Measurements from ENCODE around the gene KSR2. TPM values are rescaled to one million over a fixed set of nuclear protein-coding genes. Genes with fewer than 3 reads are reported as not detected.

KSR2 gene
- total RNA-seq, 1 donor from 2014 or later: 0.26 TPM

DNA sequence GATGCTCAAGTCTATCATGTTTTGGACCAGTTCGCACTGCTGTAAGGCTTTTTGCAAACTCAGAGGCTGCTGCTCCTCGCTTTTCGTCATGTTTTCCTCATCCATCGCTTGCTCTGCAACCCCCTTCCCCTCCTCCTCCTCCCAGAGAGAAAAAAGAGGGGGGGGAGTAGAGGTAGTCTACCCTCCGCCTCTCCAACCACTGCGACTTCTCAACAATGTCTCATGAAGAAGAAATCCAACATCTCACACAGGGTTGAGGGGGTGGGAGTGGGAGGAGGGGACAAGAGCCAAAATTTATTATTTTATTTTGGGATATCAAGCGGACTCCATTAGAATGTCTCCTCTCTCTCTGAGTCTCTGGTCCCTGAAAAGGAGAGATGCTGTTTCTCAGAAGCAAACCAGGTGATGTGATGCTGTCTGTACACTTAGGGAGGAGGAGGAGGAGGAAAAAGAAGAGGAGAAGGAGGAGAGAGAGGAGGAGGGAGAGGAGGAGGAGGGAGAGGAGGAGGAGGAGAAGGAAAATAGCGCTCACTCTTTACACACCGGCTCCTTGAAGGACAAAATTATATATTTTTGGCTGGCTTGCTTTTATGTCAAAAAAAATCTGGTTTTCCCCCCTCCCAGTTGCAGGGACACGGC lies 520 bp downstream of the KSR2 start:
- no peak for DNase-seq (ENCODE audit: low read depth in 2 of 2)

DNA sequence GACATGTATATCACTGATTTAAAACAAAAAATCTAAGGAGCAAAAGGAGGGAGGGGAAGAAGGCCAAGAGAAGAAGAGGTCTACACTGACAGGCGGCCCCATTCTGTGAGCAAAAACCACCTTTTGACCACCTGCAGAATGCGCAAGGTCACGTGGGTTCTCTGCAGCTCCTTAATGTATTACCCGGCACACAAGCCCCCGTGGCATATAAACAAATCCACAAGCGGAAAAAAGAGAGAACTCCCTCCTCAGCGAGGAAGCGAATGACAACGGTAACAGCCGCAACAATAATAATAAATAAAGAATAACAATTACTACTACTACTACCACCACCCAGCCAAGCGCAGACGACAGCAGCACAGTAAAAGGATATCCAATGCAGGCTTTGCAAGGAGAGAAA lies 1.3 kb downstream of the KSR2 start:
- DNase-seq (ENCODE audit: low read depth in 2 of 2): no peak

DNA sequence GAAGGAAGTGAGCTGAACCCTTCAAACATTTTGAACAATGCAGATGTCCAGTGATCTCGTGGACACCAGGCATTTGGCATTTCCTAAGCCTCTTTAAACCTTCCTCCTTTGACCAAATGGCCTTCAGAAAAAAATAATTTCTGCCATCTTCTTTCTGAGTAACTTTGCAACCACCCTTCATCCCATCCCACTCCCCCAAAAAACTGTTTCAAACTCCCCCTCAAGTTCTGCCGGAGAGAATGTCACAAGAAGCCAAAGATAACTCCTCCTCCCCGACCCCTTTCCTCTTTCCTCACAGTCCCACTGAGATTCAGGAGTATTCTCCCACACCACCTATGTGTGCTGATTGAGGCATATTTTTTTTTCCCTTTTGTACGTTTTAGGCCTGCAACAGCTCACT lies 1.7 kb downstream of the KSR2 start:
- DNase-seq (ENCODE audit: low read depth in 2 of 2): no peak

DNA sequence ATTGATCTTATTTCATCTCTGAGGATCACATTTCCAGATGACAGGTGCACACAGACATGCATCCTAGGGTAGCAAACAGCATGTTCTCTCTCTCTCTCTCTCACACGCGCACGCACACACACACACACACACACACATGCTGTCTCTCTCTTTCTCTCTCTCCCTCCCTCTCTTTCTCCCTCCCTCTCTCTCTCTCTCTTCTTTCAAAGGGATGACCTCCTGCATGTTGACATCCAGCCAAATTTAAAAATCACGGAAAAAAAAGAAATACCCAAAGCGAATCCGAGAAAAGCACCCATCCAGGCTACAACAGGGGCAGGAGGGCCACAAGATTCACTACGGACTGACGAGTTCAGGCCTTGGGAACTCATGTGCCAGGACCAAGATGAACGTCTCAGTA lies 2.3 kb downstream of the KSR2 start:
- DNase-seq (ENCODE audit: low read depth in 2 of 2): no peak

DNA sequence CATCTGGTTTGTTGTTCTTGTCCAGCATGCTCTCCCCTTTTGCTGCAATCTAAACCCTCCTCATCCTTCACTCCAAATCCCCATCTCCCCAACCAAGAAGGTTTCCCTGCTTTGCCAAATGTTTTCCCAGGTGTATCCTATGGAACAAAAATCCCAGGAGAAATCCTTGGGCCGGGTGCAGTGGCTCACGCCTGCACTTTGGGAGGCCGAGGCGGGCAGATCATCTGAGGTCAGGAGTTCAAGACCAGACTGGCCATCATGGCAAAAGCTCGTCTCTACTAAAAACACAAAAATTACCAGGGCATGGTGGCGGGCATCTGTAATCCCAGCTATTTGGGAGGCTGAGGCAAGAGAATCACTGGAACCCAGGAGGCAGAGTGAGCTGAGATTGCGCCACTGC lies 5.0 kb downstream of the KSR2 start:
- no peak for DNase-seq (ENCODE audit: low read depth in 2 of 2)

DNA sequence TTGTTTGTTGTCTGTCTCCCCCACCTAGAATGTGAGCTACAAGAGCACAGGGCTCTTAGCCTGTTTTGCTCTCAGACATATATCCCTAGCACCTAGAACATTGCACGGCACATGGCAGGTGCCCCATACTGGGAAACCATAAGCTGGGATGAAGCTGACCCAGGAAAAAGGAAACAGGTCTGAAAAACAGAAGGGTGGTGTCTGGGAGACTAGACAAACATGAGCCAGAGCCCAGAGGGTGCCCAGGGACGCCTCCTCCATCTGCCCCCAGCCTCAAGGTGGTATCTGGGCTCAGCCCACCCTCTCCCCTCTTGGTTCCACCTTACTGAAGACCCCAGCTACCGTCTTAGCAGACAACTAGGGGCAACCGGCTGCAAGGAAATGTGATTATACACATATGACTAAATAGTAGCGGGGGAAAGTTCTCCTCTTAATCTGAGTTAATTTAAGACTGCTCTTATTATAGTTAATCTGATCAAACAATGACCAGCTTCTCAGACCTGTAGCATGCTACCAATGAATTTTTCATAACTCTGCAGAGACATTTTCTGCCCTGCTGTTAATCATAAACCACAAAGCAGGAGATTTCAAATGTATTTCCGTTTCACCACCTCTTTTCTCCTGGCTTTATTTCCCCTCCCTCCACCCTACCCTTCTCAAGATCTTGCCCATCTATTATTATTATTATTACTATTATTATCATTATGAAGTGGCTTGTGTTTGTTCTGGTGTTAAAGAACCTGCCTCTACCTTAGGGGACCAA lies 31.9 kb downstream of the KSR2 start:
- no peak for DNase-seq (ENCODE audit: low read depth in 2 of 2)

DNA sequence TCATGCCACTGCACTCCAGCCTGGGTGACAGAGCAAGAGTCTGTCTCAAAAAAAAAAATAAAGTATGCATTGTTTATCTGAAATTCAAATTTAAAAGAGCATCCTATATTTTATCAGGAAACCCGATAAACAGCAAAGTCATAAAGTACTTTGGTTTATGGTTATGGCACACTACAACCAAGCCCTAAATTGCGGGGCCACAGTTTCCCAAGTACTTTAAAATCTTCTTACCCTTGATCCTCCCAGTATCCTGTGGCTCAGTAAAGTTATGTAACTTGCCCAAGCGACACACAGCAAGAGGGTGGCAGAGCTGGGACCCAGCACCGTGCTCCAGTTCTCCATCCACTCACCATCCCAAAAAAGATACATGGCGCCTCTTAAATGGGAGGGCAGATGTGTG lies 35.2 kb downstream of the KSR2 start:
- DNase-seq (ENCODE audit: low read depth in 2 of 2): no peak

DNA sequence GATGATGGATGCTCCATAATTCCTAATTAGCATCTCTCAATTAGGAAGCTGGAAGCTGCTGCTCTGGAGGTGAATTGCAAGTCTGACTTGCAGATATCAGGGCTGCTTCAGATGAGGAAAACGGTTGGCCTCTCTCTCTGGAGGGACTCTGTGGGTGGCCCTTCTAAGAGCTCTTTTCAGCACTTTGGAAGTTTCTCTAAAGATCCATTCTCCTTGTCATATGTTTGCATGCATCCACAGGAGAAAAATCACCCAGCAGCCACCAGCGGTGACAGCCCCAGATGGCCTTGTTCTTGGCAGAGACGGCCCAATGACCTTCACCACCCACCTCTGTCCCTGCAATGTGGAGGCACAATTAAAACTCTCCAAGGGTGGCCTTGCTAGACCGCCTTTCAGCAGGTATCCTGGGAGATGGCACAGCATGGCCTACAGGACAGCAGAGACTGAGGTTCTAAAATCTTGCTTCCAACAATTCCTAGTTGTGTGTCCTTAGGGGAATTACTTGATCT lies 42.3 kb downstream of the KSR2 start:
- no peak for DNase-seq (ENCODE audit: low read depth in 2 of 2)

DNA sequence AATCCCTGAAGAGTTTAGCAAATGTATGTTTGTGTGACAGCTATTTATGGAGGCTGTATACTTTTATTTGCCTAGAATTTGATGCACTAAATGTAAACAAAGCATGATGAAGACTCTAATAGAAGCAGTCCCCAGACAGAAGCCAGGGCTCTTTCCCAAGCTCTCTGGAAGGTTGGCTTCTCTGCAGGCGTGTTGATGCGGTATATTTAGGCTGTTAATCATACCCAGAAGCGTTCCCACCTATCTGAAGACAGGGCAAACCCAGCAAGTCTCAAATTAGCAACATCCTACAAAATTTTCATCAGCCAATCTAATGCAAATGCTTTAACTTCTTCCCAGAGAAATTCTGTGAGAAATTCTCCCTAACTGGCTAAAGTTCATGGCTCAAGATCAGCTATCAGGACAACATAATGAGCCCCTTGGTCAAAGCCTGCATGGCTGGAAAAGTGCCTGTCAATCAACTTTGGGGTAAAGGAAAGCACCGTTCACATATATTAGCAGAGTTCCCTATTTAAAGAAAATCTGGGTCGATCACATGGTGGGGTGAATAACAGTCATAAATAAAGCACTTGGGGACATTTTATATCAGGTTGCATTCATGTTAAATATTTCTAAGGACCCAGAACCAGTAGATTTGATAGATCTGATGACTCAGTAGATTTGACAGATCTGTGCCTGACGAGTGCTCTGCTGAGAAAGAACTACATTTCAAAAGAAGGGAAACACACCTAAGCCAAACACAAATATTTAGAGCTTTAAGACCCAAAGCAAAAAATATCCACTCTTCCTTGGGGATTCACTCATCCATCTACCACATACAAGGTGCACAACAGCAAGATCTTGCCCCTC lies 46.6 kb downstream of the KSR2 start:
- DNase-seq (ENCODE audit: low read depth in 2 of 2): no peak

DNA sequence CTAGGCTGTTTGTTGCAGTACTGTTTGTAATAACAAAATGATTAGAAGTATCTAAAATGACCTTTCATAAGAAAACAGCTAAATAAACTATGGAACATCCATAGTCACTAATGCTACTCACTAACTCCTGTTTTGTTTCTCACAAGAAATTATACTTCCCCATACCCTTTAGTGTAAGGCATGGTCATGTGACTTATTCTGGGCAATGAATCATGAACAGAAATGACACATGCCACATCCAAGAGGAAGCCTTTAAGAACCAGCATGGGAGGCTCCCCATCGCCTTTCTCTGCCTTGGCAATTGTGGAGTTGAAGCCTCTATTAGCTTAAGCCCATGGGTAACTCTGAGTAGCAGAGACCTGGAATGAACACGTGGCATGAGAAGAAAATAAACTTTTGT lies 49.3 kb downstream of the KSR2 start:
- DNase-seq (ENCODE audit: low read depth in 2 of 2): no peak

DNA sequence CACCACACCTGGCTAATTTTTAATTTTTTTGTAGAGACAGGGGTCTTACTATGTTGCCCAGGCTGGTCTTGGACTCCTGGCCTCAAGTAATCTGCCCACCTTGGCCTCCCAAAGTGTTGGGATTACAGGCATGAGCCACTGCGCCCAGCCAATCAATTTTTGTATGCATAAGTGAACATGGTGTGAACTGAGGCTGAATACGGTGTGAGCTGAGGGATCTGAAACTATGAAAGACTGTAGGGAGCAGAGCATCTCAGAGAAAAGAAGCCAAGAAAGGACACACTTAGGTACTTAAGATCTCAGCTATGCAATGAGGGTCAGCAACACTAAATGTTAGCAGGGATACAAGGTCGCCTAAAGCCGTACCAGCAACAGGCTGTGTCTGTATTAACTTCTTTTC lies 54.1 kb downstream of the KSR2 start:
- no peak for DNase-seq (ENCODE audit: low read depth in 2 of 2)

DNA sequence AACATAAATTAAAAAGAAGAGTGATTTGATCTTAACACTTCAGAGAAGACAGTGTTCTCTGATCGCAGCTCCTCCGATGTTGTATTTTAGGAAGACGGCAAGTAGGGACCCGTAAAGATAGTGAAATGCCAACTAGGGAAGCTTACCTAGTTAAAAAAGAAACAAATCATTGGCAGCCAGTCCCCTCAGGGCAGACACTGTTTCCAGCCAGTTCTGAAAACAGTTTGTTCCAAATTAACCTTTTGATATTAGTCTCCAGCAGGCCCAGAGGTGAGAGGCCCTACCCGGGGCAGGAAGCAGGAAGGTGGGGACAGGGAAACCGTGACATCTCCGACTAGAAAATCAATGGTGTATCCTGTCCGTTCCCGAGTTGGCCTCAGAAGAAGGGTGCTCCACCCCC lies 56.0 kb downstream of the KSR2 start:
- DNase-seq (ENCODE audit: low read depth in 2 of 2): no peak

DNA sequence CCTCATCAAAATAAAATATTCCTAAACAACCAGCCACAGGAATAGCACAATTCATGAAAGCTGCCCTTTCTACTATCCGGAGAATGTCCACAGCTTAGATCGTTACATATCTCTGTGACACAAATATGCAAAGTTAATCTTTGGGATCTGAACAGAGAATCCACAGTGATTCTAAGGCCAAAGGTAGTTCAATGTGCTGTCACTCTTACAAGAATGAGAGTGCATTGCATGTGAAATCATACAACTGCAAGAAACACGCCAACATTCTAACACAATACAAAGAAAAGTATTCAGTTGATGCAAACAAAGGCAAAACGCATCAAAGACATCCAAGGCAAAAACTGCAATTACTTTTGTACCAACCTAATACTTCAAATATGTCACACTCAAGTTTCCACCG lies 60.4 kb downstream of the KSR2 start:
- DNase-seq (ENCODE audit: low read depth in 2 of 2): no peak

DNA sequence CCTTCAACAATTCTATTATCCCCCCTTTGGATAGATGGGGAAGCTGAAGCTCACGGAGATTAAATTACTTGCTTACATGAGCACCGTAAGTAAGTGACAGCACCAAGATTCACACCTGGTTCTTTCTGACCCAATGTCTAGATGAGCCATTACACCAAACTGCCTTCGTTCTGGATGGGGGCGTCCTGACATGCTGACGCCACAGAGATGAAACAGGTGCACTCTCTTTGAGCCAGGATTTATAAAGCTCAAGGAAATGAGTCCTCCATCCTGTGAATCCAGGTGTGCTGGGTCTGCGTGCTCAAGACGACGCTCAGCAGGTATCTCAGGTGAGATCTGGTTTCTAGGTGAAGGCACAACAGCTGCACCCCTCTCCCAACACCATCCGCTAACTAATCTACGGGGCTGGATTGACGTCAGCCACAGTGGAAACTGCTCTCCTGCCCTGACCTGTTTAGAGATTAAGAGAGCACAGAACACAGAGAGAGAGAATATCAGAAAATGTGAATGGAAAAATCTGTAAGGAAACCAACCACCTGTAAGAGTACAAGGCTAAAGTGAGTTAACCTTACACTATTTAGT lies 61.6 kb downstream of the KSR2 start:
- no peak for DNase-seq (ENCODE audit: low read depth in 2 of 2)

DNA sequence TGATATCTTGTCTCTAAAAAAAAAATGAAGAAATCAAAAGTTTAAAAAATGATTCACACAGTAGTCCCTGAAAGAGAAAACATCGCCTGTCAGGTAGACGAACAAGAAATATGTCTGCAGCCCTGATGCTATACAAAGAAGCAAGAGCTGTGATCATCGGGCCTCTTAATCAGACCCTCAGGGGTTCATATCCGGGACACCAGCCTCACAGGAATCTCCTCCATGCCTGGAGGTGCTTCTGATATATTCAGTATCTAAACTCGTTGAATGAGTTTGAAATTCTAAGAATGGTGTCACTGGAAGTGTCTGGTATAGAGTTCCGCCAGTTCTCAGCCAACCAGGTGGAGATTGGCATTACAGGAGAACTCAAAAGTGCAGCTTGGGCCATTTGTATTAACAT lies 64.7 kb downstream of the KSR2 start:
- no peak for DNase-seq (ENCODE audit: low read depth in 2 of 2)

DNA sequence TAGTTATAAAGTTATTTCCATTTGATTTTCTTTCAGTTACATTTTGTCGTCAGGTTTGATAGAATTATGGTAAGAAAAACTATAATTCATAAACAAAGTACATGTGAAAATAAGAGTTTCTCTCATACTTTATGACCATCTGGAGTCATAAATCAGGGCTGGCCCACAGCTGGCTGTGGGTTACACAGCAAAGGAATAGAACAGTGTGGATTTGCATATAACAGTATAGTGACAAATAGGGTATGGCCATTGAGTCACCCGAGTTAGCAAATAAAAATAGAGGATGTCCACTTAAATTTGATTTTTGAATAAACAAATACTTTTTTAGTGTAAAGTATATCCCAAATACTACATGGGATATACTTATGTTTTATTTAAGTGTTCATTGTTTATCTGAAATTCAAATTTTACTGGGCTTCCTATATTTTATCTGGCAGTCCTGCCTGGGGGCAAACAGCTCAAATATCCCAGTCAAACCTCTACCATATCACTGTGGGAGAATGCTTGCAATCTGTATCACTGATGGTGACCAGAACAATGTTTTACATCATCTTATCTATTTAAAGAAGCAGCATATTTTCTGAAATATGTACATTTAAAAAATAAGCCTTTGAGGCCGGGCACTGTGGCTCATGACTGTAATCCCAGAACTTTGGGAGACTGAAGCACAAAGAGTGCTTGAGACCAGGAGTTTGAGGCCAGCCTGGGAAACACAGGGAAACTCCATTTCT lies 65.5 kb downstream of the KSR2 start:
- no peak for DNase-seq (ENCODE audit: low read depth in 2 of 2)

DNA sequence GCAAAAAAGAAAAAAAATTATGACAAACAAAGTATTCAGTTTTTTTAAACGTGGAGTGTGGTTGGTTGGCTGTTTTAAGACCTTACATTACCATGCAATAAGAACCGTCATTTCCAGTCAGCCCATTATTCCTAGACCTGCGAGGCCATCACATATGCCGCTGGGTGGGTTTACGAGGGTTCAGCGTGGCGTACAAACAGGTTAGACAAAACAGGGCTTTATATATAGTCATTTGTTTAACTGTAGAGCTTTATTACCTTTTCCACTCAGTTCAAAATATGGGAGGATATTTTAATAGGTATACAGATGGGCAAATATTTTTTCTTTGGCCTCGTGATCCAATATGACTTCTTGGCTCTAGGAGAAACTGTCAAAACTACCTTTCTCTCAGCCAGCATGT lies 67.2 kb downstream of the KSR2 start:
- no peak for DNase-seq (ENCODE audit: low read depth in 2 of 2)

DNA sequence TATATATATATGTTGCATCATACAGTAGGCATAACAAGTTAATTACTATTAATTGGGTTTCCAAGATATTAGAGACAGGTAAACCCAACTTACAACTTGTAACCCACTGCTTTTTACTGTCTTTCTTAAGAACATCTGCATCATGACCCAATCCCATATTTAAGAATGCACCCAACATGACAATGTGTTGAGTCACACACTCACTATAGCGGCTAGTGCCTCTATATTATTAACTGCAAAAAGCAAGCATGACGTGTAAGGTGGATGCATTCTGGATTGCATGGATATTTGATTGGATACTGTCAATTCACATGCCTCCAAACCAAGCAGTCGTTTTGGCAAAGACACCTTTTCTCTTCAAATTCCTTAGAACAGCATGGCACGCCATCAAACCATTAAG lies 68.2 kb downstream of the KSR2 start:
- DNase-seq (ENCODE audit: low read depth in 2 of 2): no peak

DNA sequence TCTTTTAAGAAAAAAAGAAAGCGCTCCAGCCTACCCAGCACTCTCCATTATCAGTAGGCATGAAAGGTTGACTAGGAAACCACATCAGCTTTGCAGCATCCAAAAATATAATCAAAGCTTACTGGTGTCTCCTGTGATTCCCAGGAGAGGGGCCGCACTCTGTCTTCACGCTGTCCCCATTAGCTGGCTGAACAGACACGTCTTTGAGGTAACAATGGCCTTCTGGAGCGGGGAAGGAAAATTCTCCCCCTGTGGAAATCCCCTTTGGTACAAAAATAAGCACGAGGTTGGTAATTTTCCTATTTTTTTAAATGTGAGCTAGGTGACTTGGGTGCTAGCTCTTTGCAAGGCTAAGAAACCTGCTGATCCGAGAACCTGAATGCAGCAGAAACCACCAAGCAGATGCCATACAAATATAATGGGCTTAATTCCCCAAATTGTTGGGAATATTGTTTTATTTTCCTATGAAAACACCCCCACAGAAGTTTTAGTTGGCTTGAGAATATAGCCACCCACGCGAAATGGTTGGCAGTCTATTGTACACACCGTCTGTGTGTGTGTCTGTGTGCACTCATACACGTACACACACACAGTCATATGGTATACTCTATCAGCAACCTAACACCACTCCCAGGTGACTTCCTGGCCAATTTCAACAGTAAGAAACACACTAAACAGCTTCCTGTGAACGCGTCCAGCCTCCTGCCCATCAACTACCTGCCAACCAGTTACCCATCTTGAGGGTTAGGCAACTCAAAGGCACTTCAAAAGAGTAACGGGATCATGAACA lies 71.2 kb downstream of the KSR2 start:
- DNase-seq (ENCODE audit: low read depth in 2 of 2): no peak

DNA sequence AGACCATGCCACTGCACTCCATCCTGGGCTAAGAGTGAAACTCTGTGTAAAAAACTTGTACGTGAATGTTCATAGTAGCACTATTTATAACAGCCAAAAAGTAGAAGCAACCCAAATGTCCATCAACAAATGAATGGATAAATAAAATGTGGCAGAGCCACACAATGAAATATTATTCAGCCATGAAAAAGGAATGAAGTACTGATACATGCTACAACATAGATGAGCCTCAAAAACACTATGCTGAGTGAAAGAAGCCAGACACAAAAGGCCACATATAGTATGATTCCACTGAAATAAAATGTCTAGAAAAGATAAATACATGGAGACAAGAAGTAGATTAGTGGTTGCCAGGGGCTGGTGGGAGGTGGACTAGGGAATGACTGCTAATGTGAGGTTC lies 72.8 kb downstream of the KSR2 start:
- DNase-seq (ENCODE audit: low read depth in 2 of 2): no peak

DNA sequence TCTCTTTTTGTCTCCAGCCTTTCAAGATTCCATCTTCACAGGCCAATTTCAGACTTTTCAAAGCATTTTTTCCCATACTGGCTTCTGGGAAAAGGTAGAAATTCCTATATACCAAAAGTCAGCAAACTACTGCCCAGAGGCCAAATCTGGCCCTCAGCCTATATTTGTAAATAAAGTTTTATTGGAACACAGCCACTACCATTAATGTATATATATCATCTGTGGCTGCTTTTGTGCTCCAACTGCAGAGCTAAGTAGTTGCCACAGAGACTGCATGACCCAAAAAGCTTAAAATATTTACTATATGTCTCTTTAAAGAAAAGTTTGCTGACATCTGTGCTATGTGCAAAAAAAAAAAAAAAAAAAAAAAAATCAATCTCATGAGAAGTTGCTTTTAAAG lies 76.3 kb downstream of the KSR2 start:
- DNase-seq (ENCODE audit: low read depth in 2 of 2): no peak

Measured in dermis microvascular lymphatic vessel endothelial cell (primary cell).